Mammary epithelial cell (primary cell): ENCODE data around the gene SIK3.

Experiments
- EZH2 ChIP-seq: IDR thresholded peaks from 2 replicates; pipeline ENCODE4 v1.6.1; 2012; ENCODE audit warnings: low read length, inconsistent platforms, borderline replicate concordance
- TF ChIP-seq, protein P1 (sequence below), 2 donors: IDR thresholded peaks in 1 of 2; conservative IDR thresholded peaks in 1 of 2; 2 replicates each; pipeline ENCODE4 v1.5.1; 2011 to 2012; ENCODE audit warnings: inconsistent platforms in 2 of 2, low read length in 2 of 2, mild to moderate bottlenecking in 2 of 2, control low read depth in 1 of 2, low read depth in 1 of 2; ENCODE audit not compliant: insufficient read depth in 1 of 2; ENCODE audit errors: extremely low read depth in 1 of 2

- TF ChIP-seq, protein P1, sequence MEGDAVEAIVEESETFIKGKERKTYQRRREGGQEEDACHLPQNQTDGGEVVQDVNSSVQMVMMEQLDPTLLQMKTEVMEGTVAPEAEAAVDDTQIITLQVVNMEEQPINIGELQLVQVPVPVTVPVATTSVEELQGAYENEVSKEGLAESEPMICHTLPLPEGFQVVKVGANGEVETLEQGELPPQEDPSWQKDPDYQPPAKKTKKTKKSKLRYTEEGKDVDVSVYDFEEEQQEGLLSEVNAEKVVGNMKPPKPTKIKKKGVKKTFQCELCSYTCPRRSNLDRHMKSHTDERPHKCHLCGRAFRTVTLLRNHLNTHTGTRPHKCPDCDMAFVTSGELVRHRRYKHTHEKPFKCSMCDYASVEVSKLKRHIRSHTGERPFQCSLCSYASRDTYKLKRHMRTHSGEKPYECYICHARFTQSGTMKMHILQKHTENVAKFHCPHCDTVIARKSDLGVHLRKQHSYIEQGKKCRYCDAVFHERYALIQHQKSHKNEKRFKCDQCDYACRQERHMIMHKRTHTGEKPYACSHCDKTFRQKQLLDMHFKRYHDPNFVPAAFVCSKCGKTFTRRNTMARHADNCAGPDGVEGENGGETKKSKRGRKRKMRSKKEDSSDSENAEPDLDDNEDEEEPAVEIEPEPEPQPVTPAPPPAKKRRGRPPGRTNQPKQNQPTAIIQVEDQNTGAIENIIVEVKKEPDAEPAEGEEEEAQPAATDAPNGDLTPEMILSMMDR (conservative IDR thresholded peaks at IDR 0.05 in 1 of 2, IDR thresholded peaks at IDR 0.05 in 1 of 2; ENCODE audit: extremely low read depth in 1 of 2, insufficient read depth in 1 of 2, low read depth in 1 of 2, low read length in 2 of 2), result no peak
- no peak for TF ChIP-seq EZH2
Measured at GRCh38 chr11:116826751-116827431, 271.3 kb downstream of the SIK3 start.
